Measurements from ENCODE around the gene SCAMP3. TPM values are rescaled to one million over a fixed set of nuclear protein-coding genes. Genes with fewer than 3 reads are reported as not detected.
A peak's percentile ranks its signal among the peaks of the same experiment; 100 is the strongest.

The SCAMP3 gene
- total RNA-seq, 1 donor from 2014 or later: 54.9 TPM

DNA sequence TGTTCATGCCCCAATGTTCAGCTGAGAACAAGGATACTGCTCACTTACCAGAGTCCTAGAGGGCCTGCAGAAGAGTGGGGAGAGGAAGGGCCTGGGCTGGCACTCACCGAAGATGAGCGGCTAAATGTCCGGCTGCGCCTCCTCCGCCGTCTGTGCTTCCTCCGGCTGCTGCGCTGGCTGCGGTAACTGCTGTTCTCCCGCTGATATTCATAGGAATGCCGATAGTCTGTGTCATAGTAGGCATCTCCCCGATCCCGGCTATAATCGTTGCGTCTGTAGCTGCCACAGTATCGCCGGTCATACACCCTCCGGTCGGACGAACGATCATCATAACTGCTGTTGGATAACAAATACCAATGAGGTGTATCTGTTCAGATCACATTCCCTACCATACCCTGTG is 7.2 kb upstream of the SCAMP3 start:
- H3K27me3 Mint-ChIP-seq (ENCODE audit: unreplicated experiment): peaks cover 2% of the 10 kb centered on the region
- H3K36me3 Mint-ChIP-seq (ENCODE audit: low read depth, unreplicated experiment): peaks cover 55% of the 10 kb centered on the region
- peaks cover 14% of the 10 kb centered on the region for H3K4me1 Mint-ChIP-seq (ENCODE audit: unreplicated experiment)
- H3K27ac Mint-ChIP-seq (ENCODE audit: unreplicated experiment): no peak overlapping the region
- TF ChIP-seq, protein P1, sequence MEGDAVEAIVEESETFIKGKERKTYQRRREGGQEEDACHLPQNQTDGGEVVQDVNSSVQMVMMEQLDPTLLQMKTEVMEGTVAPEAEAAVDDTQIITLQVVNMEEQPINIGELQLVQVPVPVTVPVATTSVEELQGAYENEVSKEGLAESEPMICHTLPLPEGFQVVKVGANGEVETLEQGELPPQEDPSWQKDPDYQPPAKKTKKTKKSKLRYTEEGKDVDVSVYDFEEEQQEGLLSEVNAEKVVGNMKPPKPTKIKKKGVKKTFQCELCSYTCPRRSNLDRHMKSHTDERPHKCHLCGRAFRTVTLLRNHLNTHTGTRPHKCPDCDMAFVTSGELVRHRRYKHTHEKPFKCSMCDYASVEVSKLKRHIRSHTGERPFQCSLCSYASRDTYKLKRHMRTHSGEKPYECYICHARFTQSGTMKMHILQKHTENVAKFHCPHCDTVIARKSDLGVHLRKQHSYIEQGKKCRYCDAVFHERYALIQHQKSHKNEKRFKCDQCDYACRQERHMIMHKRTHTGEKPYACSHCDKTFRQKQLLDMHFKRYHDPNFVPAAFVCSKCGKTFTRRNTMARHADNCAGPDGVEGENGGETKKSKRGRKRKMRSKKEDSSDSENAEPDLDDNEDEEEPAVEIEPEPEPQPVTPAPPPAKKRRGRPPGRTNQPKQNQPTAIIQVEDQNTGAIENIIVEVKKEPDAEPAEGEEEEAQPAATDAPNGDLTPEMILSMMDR (IDR thresholded peaks at IDR 0.05; ENCODE audit: unreplicated experiment): no peak
- H3K9me3 Mint-ChIP-seq (ENCODE audit: unreplicated experiment): no peaks in the 10 kb centered on the region
- no peak for DNase-seq (ENCODE audit: low spot score)
- peak overlapping the region; percentile 43 for H3K4me3 Mint-ChIP-seq (ENCODE audit: unreplicated experiment)

DNA sequence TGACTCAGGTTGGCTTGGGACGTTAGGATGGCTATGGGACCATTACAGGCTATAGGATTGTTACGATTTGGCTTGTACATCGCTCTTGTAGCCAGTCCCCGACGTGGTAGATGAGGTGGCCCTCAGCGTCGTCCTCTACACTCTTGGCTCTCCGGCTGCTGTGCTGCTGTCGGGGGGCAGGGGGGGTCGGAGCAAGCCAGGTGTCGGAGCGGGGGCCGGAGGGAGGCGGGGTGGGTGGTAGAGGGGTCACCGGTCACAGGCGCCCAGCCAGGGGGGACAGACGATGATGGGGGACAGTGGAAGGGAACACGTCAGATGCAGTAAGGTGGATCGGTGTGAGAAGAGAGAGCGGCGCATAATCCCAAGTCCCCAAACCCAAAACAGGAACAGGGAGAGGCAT is 6.5 kb upstream of the SCAMP3 start:
- H3K36me3 Mint-ChIP-seq (ENCODE audit: low read depth, unreplicated experiment): peaks cover 62% of the 10 kb centered on the region
- H3K4me1 Mint-ChIP-seq (ENCODE audit: unreplicated experiment): peaks cover 12% of the 10 kb centered on the region
- peaks cover 3% of the 10 kb centered on the region for H3K27me3 Mint-ChIP-seq (ENCODE audit: unreplicated experiment)
- no peak overlapping the region for H3K4me3 Mint-ChIP-seq (ENCODE audit: unreplicated experiment)
- no peaks in the 10 kb centered on the region for H3K9me3 Mint-ChIP-seq (ENCODE audit: unreplicated experiment)
- H3K27ac Mint-ChIP-seq (ENCODE audit: unreplicated experiment): no peak overlapping the region
- no peak for DNase-seq (ENCODE audit: low spot score)
- TF ChIP-seq, protein P1 (IDR thresholded peaks at IDR 0.05; ENCODE audit: unreplicated experiment): no peak

DNA sequence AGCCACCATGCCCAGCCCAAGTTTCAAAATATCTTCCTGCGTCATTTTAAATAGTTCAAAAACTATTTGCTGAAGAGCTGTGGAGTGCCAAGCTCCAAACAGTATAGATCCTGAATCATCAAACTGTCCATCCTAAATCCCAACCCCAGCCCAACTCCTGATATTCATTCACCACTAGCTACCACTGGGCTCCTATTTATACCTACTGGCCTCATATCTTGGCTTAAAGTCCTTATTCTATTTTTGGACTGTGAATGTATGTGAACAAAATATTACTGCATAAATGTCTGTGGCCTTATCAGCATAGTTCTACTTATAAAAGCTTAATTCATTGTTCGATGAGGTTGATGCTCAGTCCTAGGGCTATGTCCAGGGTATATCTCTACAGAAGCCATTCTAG is 5.2 kb upstream of the SCAMP3 start:
- TF ChIP-seq, protein P1 (IDR thresholded peaks at IDR 0.05; ENCODE audit: unreplicated experiment): no peak
- Mint-ChIP-seq H3K9me3 (ENCODE audit: unreplicated experiment) (no peaks in the 10 kb centered on the region), H3K27ac (ENCODE audit: unreplicated experiment) (no peak overlapping the region), H3K4me3 (ENCODE audit: unreplicated experiment) (peak overlapping the region; percentile 60), H3K36me3 (ENCODE audit: low read depth, unreplicated experiment) (peaks cover 69% of the 10 kb centered on the region), H3K27me3 (ENCODE audit: unreplicated experiment) (peaks cover 3% of the 10 kb centered on the region), H3K4me1 (ENCODE audit: unreplicated experiment) (peaks cover 8% of the 10 kb centered on the region)
- no peak for DNase-seq (ENCODE audit: low spot score)

DNA sequence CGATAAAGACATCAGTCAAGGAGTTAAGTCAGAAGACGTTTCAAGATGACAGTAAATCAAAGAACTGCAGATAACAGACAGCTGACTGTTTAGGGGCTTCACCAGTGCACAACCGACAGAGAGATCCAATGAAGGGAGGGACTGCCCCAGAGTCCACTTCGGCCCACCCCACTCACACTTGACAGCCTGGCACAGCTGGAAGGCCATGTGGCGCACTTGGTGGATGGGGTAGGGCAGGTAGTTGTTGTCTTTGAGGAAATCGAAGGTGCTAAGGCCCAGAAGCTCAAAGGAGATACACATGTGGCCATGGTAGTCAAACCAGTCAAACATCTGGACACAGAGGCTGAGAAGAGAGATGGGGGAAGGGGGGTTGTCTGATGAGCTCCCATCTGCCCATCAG is 4.4 kb upstream of the SCAMP3 start:
- peaks cover 8% of the 10 kb centered on the region for H3K27me3 Mint-ChIP-seq (ENCODE audit: unreplicated experiment)
- no peaks in the 10 kb centered on the region for H3K9me3 Mint-ChIP-seq (ENCODE audit: unreplicated experiment)
- H3K27ac Mint-ChIP-seq (ENCODE audit: unreplicated experiment): no peak overlapping the region
- peak overlapping the region; percentile 49 for H3K4me3 Mint-ChIP-seq (ENCODE audit: unreplicated experiment)
- TF ChIP-seq, protein P1 (IDR thresholded peaks at IDR 0.05; ENCODE audit: unreplicated experiment): no peak
- peaks cover 69% of the 10 kb centered on the region for H3K36me3 Mint-ChIP-seq (ENCODE audit: low read depth, unreplicated experiment)
- no peak for DNase-seq (ENCODE audit: low spot score)
- H3K4me1 Mint-ChIP-seq (ENCODE audit: unreplicated experiment): peaks cover 8% of the 10 kb centered on the region

DNA sequence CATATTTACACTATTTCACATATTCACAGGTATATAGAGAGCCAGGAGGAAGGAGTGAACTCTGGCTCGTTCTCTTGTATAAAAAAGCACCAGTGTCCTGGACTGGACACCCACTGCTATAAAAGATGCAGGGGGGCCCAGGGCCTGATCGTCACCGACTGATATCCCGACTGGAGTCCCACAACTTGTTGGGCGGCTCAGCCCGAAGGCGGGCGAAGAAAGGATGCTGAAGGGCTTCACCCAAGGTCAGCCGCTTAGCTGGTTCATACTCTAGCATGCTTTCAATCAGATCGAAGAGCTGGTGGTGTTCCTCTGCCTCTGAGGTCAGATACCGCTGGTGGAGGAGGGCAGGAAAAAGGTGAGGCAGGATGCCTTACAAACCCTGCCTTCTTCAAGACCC is 907 bp upstream of the SCAMP3 start:
- Mint-ChIP-seq H3K27ac (ENCODE audit: unreplicated experiment) (peak overlapping the region; percentile 50), H3K4me3 (ENCODE audit: unreplicated experiment) (peak overlapping the region; percentile 95), H3K9me3 (ENCODE audit: unreplicated experiment) (no peaks in the 10 kb centered on the region), H3K4me1 (ENCODE audit: unreplicated experiment) (peaks cover 17% of the 10 kb centered on the region), H3K27me3 (ENCODE audit: unreplicated experiment) (peaks cover 8% of the 10 kb centered on the region), H3K36me3 (ENCODE audit: low read depth, unreplicated experiment) (peaks cover 58% of the 10 kb centered on the region)
- no peak for DNase-seq (ENCODE audit: low spot score)
- TF ChIP-seq, protein P1 (IDR thresholded peaks at IDR 0.05; ENCODE audit: unreplicated experiment): no peak

Measured in endothelial cell (in vitro differentiated cells).